Adrenal gland (tissue), 5 donors: ENCODE results near the gene SLC35F1.

Experiments used
- CTCF ChIP-seq, 6 experiments: fragments of 450-650 bp in 4 of 6; fragments of 200-600 bp in 2 of 6; sonication (generic) in 1 of 6; IDR thresholded peaks; 1 replicate in 5 of 6; 2 replicates in 1 of 6; pipeline versions ENCODE4 v1.5.1 to v1.8.0; 2016 to 2021; ENCODE audit warnings: antibody characterized with exemption in 6 of 6, mild to moderate bottlenecking in 2 of 6, moderate library complexity in 1 of 6
- POLR2A ChIP-seq, 2 donors: fragments of 450-650 bp; IDR thresholded peaks; one replicate each; pipeline ENCODE4 v1.6.1; 2017; ENCODE audit warnings: antibody characterized with exemption in 2 of 2, mild to moderate bottlenecking in 2 of 2, moderate library complexity in 1 of 2
- donor health status: DM: no; HTN: no; CAD: no.

- TF ChIP-seq POLR2A (IDR thresholded peaks at IDR 0.05) (no peak), CTCF (IDR thresholded peaks at IDR 0.05) (no peak)
Measured at GRCh38 chr6:118353564-118353963, 446.5 kb downstream of the SLC35F1 start.
